Hippocampal formation (tissue), 2 donors: Measurements from ENCODE around the gene RCBTB2.
"Not testable (repeated sequence)": the region's sequence is repeated elsewhere in the genome, so short reads cannot be mapped to it uniquely, and the experiment has no call there.

Experiments
- DNase-seq, 2 donors: peaks; one replicate each; lab custom pipeline; 2025; lab: John Stamatoyannopoulos, UW

RCBTB2 gene

DNA sequence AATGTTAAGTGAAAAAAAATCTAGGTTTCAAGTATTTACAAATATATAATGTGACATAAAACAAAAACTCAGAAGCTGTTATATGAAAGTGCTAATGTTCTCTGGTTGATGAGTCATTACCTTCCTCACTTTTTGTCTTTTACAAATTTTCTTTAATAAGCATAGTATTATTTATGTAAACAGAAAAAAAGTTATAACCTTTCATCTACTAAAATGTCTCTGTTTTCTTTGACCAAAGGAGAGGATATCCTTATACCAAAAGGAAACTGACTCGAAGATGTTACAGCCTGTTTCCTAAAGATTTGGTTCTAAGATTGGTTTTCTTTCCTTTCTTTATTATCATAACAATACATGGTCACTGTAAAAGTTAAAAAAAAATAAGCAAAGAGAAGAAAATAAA is 38.0 kb downstream of the RCBTB2 start:
- no peak for DNase-seq

DNA sequence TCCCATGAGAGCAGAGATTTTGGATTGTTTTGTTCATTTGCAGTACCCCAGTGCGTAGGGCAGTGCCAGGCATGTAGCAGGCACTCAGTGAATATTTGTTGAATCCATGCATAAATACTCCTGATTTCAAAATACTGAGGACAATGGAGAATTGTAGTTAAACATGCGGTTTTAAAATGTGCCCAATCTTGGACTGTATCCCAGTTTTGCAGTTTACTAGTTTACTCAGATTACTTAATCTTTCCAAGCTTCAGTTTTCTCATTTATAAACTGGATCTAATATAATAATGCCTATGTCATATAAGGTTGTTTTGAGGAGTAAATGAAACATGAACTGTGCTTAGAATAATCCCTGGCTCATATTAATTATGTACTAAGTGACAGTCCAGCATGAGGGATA is 39.0 kb downstream of the RCBTB2 start:
- DNase-seq: peak in 1 of 2 donors; percentile 29

DNA sequence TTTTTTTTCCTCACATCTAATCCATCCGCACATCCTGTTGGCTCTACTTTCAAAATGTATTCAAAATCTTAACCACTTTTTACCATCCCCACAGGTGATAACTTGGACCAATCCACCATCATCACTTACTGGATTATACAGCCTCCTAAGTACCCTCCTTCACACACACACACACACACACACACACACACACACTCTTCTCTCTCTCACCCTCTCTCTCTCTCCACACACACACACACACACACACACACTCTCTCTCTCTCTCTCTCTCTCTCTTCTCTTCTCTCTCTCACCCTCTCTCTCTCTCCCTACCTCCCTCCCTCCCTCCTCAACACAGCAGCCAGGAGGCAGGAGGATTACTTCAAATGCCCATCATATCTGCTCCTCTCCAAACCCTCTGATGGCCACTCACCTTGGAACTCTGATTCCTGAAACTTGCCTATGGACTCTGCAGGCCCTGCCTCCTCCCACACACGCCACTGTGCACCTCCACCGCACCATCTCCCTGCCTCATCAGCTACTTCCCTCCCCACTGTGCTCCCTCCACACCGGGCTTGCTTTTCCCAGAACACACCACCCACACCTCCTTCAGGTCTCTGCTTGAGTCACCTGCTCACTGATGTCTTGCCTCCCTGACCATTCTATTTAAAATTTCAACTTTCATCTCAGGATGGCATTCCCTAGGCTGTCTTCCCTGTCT is 39.7 kb downstream of the RCBTB2 start:
- peak in 1 of 2 donors; percentile 35 for DNase-seq

DNA sequence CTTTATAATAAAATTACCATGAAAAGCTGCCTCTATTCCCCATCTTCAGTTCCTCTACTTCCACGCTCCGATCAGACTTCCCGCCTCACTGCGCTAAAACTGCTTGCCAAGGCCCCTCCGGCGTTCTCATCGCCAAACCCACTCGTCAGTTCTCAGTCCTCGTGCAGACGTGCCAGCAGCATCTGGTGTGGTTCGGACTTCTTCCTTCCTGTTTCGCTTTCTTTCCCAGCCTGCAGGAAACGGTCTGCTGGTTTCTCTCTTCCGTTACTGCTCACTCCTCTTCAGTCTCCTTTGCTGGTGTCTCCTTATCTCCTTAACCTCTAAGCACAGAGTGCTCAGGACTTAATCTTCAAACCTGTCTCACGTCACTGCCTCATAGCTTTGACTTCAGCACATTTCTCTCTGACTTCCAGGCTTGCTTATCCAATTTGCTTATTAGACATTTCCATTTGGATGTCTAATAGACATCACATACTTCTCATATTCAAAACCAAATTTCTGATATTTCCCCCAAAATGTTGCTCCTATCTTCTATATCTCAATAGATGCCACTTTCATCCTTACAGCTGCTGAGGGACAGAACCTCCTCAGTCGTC is 40.3 kb downstream of the RCBTB2 start:
- DNase-seq: peak; percentile 52 to 54

DNA sequence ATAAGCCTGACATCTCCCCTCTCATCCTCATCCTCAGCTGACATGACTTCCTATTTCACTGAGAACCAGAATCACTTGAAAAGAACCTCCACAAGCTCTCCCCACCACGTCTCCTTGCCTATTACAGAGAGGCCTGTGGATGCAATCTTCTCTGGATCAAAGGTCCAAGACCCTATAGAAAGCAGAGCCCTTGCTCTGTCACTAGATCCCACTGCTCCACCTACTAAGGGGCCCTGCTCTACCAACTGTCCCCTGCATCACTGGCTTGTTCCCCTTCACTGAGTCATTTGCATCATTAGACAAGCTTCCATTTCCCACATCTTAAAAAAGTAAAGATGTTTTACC is 40.8 kb downstream of the RCBTB2 start:
- no peak for DNase-seq

DNA sequence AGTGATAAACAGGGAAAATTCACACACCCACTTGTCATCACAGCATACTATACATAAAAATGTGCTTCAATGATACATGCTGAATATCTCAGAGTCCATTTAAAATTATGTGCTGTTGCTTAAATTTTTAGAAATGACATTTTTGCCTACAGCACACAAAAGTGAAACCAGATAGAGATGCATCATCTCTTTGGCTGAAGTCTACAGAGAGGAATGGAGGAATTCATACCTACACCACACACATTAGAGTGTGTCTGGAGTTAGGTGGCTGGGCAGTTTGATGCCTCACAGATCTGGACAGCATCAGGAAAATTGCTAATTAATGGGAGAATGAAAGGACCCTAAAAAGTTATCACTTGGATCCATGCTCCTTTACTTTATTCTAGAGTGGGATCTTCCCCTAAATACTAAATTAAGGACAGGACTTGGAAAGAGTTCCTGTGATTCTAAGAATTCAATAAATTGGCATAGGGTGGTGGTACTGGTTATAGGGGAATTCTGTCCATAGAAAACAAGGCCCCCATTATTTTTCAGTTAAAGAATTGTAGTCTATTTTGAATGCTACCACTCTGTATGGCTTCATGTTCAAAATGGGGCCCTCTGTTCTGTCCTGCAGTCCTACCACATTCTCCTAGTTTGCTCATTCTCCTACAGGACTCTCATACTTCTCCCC is 41.3 kb downstream of the RCBTB2 start:
- no peak for DNase-seq

DNA sequence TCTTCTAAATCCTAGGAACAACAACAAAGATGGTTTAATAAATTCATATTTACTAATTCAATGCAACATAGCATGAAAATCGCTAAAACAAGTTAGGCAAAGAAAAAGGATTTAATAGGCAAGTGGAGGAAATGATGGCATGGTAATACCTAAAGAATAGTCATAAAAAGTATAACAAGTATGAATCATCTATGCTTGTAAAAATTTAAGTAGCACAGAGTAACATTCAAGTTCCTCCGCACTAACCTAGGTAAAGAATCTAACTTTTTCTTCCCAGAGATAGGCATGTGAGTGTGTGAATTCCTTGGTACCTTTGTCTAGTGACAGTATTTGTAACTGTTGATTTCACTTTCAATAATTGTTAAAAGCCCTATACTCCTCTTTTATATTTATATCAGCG is 42.6 kb downstream of the RCBTB2 start:
- DNase-seq: no peak

DNA sequence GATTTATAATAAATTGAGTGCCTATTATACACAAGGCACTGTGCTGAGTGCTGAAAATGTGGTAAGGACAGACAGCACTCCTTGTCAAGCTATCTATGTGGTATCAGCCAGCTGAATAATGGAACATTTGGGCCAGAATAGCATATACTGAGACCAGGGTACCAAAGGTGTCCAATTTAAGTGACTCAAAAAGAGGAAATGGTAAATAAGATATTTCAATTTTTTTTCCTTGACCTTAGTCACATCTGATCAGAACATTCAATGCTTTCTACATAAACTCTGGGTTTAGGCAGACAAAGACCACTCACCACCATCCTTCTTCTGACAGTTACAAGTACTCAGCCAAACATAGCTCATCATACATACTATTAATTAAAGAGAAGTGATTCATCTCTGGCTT is 43.2 kb downstream of the RCBTB2 start:
- DNase-seq: no peak

DNA sequence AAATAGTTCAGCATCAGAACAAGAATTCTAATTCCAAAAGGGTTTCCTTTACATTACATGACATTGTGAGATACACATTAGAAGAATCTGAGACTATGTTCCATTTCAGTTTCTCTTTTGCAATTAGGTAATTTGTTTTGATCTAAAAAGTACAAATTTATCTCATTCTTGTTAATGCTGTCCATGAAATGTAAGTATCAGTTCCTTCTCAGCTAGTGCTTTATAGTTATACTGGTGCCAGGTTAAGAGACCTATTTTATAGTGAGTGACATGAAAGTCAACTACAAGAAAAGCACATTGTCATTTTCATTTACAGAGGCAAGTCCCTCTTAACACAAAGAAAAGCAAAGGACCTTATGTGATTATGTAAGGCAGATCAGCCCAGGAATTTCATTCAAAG is 43.9 kb downstream of the RCBTB2 start:
- no peak for DNase-seq

DNA sequence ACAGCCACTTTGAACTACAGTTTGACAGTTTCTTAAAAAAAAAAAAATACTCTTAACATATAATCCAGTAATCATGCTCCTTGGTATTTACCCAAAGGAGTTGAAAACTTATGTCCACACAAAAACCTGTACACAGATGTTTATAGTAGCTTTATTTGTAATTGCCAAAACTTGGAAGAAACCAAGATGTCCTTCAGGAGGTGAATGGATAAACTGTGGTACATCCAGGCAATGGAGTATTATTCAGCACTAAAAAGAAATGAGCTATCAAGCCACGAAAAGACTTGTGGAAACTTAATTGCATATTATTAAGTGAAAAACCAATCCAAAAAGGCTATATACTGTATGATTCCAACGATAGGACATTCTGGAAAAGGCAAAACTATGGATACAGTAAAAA is 44.9 kb downstream of the RCBTB2 start:
- DNase-seq: no peak

DNA sequence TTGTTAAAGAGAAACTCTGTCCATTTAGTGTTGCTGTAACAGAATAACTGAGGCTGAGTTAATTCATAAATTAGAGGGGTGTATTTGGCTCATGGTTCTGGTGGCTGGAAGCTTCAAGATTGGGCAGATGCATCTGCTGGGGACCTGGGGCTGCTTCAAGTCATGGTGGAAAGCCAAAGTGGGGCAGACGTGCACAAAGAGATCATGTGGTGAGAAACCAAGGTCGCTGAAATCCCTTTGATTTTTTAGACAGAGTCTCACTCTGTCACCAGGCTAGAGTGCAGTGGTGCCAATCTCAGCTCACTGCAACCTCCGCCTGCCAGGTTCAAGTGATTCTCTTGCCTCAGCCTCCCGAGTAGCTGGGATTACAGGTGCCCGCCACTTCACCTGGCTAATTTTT is 46.0 kb downstream of the RCBTB2 start:
- no peak for DNase-seq

DNA sequence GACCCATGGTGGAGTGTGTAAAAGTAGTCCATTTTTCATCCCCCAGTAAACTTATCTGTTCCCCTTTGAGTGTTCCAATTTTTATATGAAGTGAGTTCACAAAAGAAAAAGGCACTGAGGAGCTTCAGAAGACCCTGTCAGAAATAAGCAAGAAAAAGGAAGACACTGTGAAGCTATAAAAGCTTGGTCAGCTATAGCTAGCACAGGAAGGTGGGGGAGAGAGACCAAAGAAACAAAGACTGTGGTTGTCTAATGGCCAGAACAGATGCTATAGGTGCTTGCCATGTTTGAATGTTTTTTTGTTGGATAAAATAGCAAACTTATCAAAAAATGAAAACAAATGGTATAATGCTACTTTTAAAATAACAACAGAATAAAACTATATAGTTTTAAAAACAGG is 46.5 kb downstream of the RCBTB2 start:
- no peak for DNase-seq

DNA sequence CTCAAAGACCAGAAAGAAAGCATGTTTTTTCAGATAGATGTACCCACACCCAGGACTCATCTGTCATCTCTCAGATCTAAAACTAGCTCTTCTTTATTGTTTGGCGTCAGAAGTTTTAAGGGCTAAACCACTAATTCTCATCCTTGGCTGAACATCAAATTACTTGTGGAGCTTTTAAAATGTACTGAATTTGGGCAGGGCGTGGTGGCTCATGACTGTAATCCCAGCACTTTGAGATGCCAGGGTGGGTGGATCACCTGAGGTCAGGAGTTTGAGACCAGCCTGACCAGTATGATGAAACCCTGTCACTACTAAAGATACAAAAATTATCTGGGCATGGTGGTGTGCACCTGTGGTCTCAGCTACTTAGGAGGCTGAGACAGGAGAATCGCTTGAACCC is 47.4 kb downstream of the RCBTB2 start:
- DNase-seq: no peak

DNA sequence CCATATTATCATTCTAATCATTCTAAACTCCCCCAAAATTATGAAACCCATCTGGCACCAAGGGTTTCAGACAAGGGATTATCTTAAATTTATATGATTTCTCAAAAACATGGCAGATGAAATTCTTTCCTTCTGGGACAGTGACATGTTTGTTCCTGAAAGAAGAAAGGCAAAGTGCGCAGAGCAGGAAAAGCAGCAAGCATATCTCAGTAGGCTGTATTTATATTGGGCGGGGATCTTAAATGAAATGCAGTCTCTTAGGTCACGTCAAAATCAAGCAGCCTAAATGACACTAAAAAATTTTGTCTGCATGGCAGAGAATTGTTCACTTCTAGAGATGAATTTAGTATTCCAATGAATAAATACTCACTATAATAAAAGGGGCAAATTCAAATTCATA is 49.3 kb downstream of the RCBTB2 start:
- no peak for DNase-seq

DNA sequence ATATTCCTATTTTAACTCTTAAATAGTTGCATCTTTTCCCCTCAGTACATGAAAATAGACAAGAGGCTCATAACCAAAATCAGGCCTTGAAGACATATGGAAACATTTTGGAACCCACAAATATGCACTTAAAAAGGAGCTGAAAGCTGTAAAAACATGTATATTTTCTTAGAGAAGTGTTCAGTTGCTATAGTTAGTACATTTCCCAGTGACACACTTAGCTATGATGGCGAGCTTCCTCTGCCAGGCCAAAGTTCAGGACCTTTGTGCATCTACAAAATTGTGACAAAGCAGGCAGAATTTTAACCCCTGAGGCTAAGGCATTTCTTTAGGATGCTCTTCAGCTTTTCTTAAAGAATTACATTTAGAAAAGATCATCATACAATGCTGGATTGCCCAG is 54.5 kb downstream of the RCBTB2 start:
- DNase-seq: no peak

DNA sequence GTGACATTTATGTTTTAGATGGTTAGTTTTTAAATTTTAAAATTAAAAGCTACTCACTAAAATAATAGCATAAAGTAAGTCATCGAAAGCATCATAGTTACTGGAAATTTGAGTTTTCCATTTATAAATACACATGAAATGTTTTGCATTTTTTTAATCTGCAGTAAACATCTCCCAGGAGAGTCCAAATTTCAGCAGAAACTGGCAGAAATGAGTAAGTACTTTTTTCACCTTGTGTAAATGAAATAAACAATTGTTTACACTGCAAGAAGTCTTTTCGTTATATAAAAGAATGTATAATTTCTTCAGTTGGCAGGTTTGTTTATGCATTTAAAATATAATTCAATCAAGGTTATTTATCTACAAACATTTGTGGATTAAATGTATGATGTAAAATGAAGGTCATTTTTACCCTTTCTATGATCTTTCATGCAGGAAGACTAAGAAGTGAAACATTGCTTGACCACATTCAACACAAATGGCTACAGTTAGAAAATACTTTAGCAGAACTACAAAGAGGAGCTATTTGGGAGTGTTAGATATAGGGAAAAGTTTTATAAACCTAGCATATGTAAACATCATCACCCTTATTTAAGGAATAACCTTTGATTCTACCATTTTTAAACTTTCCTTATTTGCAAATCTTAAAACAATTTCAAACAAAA is 55.6 kb downstream of the RCBTB2 start:
- DNase-seq: no peak

DNA sequence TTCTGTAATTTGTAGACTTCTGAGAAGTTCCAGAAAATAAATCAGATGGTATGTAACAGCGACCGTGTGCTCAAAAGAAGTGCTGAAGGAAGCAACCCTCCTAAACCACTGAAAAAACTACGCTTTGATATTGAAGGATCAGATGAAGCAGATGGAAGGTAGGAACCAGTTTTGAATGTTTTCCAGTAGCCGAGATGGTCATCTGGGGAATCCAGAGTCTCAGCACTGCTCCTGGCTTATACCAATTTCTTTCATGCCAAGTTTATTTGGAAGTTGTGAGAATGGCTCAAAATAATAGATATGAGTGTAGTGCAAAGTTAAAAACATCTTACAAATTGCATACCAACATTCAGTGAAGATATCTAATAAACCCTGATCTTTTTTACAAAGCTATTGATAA is 56.2 kb downstream of the RCBTB2 start:
- DNase-seq: no peak

DNA sequence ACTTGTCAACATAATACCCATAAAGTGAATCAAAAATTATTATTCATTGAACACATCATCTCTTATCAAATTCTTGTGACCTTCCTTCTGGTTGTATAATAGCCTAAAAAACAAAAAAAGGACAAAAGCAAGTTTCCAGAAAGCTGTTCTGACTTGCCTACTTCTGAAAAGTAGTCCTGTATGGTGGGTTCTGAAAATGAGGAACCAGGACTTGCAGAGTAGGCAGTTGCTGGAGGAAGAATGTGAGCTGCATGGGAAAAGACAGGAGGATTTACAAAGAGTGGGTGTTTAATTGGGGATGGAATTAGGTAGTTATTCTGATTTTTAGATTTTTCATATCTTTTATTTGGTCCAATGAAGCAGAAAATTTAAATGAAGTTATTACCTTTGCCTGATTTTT is 56.7 kb downstream of the RCBTB2 start:
- peak in 1 of 2 donors; percentile 12 for DNase-seq

DNA sequence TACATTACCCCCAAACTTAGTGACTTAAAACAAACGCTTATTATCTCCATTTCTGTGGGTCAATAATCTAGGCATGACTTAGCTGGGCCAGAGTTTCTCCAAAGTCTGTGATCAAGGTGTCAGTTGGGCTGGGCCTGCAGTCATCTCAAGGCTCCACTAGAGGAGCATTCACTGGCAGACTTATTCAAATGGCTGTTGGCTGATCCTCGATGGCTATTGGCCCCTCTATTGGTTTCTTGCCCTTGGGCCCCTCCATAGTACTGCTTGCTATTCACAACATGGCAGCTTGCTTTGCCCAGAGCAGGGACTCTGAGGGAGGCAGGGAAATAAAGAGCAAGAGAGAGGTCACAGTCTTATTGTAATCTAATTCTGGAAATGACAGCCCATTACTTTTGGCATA is 57.6 kb downstream of the RCBTB2 start:
- no peak for DNase-seq

DNA sequence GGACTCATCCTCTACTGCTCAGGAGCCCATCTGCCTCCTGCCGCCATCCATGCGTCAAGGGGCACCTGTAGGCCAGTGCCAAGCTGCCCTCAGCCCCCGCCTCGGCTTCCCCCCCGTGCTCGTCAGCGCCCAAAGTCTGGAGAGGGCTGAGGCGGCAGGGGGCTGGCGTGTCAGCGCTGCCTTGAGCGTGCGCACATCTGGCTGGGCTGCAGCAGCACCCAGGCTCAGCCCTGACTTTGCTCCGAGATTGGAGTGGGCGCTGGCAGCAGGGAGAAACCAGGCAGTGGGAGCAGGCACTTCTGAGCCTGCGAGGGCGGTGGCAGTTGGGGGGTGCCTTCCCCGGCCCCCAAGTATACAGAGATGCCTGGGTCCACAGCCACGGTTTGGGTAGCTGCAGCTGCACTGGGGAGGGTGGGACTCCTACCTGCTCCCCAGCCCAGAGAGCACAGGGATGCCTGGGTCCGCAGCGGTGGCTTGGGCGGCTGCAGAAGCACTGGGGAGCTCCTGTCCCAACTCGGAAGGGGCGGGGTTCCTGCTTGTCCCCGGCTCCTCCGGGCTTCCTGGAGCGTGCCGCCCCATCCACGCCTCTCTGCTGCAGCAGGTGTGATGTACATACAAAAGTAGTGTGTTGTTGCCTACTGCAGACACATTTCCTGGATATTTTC is 75.2 kb downstream of the RCBTB2 start:
- no peak for DNase-seq

DNA sequence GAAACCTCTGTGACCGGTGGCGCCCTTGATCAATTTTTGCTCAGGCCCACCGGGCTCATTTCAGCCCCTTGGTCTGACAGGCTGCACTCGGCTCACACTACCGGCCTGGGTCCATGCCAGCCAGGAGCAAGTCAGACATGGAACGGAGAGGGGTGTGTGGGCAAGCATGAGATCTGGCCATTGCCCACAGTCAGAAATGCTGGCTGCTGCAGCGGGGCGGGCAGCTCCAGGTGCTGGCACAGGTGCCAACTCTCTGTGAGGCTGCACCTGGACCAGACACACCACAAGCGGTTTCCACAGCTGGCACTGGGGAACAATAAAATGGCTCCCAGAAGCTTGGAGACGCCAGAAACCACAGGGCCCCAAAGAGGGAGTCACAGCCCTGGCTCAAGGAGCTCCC is 76.3 kb downstream of the RCBTB2 start:
- DNase-seq: no peak

DNA sequence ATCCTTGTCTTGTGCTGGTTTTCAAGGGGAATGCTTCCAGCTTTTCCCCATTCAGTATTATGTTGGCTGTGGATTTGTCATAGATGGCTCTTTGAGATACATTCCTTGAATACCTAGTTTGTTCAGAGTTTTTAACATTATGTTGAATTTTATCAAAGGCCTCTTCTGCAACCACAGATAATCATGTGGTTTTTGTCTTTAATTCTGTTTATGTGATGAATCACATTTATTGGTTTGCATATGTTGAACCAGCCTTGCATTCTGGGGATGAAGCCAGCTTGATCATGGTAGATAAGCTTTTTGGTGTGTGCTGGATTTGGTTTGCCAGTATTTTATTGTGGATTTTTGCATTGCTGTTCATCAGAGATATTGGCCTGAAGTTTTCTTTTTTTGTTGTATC is 81.7 kb downstream of the RCBTB2 start:
- not testable (repeated sequence) for DNase-seq

DNA sequence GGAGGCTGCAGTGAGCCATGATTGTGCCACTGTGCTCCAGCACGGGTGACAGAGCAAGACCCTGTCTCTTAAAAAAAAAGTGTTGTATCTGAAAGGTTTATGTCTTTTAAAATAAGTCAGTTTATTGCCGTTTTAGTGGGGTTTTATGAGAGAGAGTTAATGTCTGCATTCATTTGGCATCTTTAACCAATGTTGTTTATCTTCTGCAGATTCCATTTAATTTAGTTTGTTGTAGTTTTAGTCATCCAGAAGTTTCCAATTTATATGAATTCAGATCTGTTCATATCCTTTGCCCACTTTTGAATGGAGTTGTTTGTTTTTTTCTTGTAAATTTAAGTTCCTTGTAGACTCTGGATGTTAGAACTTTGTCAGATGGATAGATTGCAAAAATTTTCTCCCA is 83.2 kb downstream of the RCBTB2 start:
- no peak for DNase-seq
